ENCODE measurements around the gene IGFBP6.

DNA sequence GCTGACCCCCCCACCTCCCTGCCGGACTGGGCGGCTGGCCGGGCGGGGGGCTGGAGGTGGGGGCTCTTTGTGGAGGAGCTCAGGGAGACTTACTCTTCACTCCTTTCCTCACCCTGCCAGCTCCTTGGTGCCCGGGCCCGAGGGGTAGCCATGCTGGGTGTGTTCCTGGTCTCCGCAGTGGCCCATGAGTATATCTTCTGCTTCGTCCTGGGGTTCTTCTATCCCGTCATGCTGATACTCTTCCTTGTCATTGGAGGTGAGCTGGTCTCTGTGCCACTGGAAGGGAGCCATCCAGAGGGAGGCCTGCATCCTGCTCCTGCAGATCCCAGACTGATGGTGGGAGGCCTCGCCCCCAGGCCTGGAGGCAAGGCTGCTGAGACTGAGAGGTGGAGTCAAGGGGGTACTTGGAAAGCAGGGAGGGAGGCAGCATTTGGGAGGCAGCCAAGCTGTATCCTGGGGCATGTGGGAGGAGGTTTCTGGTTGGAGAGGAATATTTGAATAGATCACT is 25.5 kb downstream of the IGFBP6 start:
- TF ChIP-seq, protein P1, sequence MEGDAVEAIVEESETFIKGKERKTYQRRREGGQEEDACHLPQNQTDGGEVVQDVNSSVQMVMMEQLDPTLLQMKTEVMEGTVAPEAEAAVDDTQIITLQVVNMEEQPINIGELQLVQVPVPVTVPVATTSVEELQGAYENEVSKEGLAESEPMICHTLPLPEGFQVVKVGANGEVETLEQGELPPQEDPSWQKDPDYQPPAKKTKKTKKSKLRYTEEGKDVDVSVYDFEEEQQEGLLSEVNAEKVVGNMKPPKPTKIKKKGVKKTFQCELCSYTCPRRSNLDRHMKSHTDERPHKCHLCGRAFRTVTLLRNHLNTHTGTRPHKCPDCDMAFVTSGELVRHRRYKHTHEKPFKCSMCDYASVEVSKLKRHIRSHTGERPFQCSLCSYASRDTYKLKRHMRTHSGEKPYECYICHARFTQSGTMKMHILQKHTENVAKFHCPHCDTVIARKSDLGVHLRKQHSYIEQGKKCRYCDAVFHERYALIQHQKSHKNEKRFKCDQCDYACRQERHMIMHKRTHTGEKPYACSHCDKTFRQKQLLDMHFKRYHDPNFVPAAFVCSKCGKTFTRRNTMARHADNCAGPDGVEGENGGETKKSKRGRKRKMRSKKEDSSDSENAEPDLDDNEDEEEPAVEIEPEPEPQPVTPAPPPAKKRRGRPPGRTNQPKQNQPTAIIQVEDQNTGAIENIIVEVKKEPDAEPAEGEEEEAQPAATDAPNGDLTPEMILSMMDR (IDR thresholded peaks at IDR 0.05), result no peak
- TF ChIP-seq POLR2A (IDR thresholded peaks at IDR 0.05), result no peak

Data from stomach (tissue), 4 donors.